Right cardiac atrium (tissue), 5 donors: ENCODE measurements around the gene ZNF30. TPM values are rescaled to one million over a fixed set of nuclear protein-coding genes. Genes with fewer than 3 reads are reported as not detected.
"Not testable (repeated sequence)": the region's sequence is repeated elsewhere in the genome, so short reads cannot be mapped to it uniquely, and the experiment has no call there.

ENCODE experiments used
- ATAC-seq, 2 donors: fragments of 200-7000 bp; cut with Tn5 transposase; one replicate each; pipeline versions ENCODE4 v1.8.0 to v1.9.1; 2020; ENCODE audit warnings: moderate library complexity in 2 of 2, mild to moderate bottlenecking in 1 of 2
- DNase-seq, 3 donors: peaks; one replicate each; pipeline ENCODE4 v3.0.0-alpha.2; 2020
- H3K27ac ChIP-seq: one replicate; pipeline ENCODE4 v1.5.1; 2013; ENCODE audit warnings: mild to moderate bottlenecking, low read length, control low read depth, moderate library complexity
- H3K27me3 ChIP-seq: one replicate; pipeline ENCODE4 v1.6.1; 2013; ENCODE audit not compliant: control insufficient read depth, insufficient read depth
- H3K4me1 ChIP-seq: one replicate; pipeline ENCODE4 v1.6.1; 2013; ENCODE audit warnings: low read length; ENCODE audit not compliant: control insufficient read depth, insufficient read depth
- H3K4me3 ChIP-seq: one replicate; pipeline ENCODE4 v1.5.1; 2013; ENCODE audit warnings: low read length, control low read depth
- H3K9me3 ChIP-seq: one replicate; pipeline ENCODE4 v1.6.1; 2013; ENCODE audit warnings: low read length; ENCODE audit not compliant: control insufficient read depth
- WGBS: extraction: QIAGEN DNeasy Blood & Tissue Kit; methylation state at CpG from one replicate; pipeline ENCODE4 v1.1.7; 2013; 5-methylcytosine and 5-hydroxymethylcytosine counted together
- intact Hi-C, 4 donors: fragments of 100-400 bp; cut with DNase I; formaldehyde crosslinking; loops; one replicate each; pipeline versions ENCODE4 v1.11.0 to v1.14.0; 2022 to 2023
- polyA plus RNA-seq: library from polyadenylated mRNA; stranded (reverse); fragments of 200-250 nt; gene quantifications from one replicate; pipeline ENCODE4 v1.2.3, GENCODE V29; 2013
- total RNA-seq, 4 donors: library from RNA; stranded (reverse); fragmentation: NEBNext Ultra II Directional; extraction: Animal tissue kit (Norgen Biotek cat#: 25700); gene quantifications; one replicate each; pipeline ENCODE4 v1.2.1, GENCODE V29; 2021
- donor health status: healthy with polysubstance abuse.
- donor health status: DM: no; HTN: yes; CAD: no.
- donor health status: DM: no; HTN: no; CAD: no.
- donor health status: DM: no; HTN: yes; CAD: no; lungs with severe emphysema.
- donor health status: DM: yes; HTN: yes; CAD: no.

Gene ZNF30
- total and polyA plus RNA-seq, 5 donors = 1.4 to 3.4 (median 3.1) TPM

- ATAC-seq, intact Hi-C loops: not testable (repeated sequence)
Observed at GRCh38 chr19:34920090-34920786, 6.5 kb upstream of the ZNF30 start.

GRCh38 chr19:34925278-34925855, 1.3 kb upstream of the ZNF30 start:
- no peak overlapping the region for H3K27ac ChIP-seq
- no peak overlapping the region for H3K4me3 ChIP-seq
- DNase-seq = peak in 2 of 3 donors; percentile 70 to 71
- 89% methylated on average over 15 of the region's 15 CpGs for WGBS
- no peak for ATAC-seq
- H3K27me3 ChIP-seq = no peaks in the 10 kb centered on the region
- peaks cover 2% of the 10 kb centered on the region for H3K4me1 ChIP-seq
- intact Hi-C loops = no loop called here
- no peaks in the 10 kb centered on the region for H3K9me3 ChIP-seq

More at GRCh38 chr19:34920090-34920786, 6.5 kb upstream of the ZNF30 start:
- H3K27me3 ChIP-seq, H3K4me3 ChIP-seq, H3K9me3 ChIP-seq, DNase-seq, H3K27ac ChIP-seq, H3K4me1 ChIP-seq: not testable (repeated sequence)
- WGBS = 74% methylated on average over 8 of the region's 8 CpGs

- 69% methylated on average over 3 of the region's 3 CpGs for WGBS
- DNase-seq = no peak
- intact Hi-C loops = no loop called here
- H3K4me1 ChIP-seq = peaks cover 2% of the 10 kb centered on the region
- no peak for ATAC-seq
- peak overlapping the region; percentile 71 for H3K4me3 ChIP-seq
- no peak overlapping the region for H3K27ac ChIP-seq
- H3K27me3 ChIP-seq = no peaks in the 10 kb centered on the region
- H3K9me3 ChIP-seq = no peaks in the 10 kb centered on the region
Observed at GRCh38 chr19:34926361-34926684, 380 bp upstream of the ZNF30 start.

GRCh38 chr19:34932494-34932893, 5.8 kb downstream of the ZNF30 start:
- no peak overlapping the region for H3K27ac ChIP-seq
- DNase-seq (no peak), ATAC-seq (no peak)
- H3K4me3 ChIP-seq = no peak overlapping the region
- H3K9me3 ChIP-seq = no peaks in the 10 kb centered on the region
- intact Hi-C loops = no loop called here
- H3K4me1 ChIP-seq = peaks cover 2% of the 10 kb centered on the region
- 99% methylated on average over 6 of the region's 6 CpGs for WGBS
- H3K27me3 ChIP-seq = no peaks in the 10 kb centered on the region

GRCh38 chr19:34936184-34936583, 9.5 kb downstream of the ZNF30 start:
- 98% methylated on average over 4 of the region's 4 CpGs for WGBS
- DNase-seq (no peak), ATAC-seq (no peak)
- Histone ChIP-seq H3K9me3 (no peaks in the 10 kb centered on the region), H3K27me3 (no peaks in the 10 kb centered on the region), H3K27ac (no peak overlapping the region), H3K4me1 (no peaks in the 10 kb centered on the region), H3K4me3 (no peak overlapping the region)
- intact Hi-C loops = no loop called here

- H3K4me1 ChIP-seq = no peaks in the 10 kb centered on the region
- 91% methylated on average over 9 of the region's 10 CpGs for WGBS
- no peak overlapping the region for H3K27ac ChIP-seq
- intact Hi-C loops = no loop called here
- no peak overlapping the region for H3K4me3 ChIP-seq
- H3K9me3 ChIP-seq = peaks cover 3% of the 10 kb centered on the region
- no peaks in the 10 kb centered on the region for H3K27me3 ChIP-seq
- ATAC-seq = no peak
- no peak for DNase-seq
Observed at GRCh38 chr19:34938886-34939285, 12.2 kb downstream of the ZNF30 start.

- Histone ChIP-seq H3K27ac (no peak overlapping the region), H3K4me3 (no peak overlapping the region), H3K9me3 (peaks cover 5% of the 10 kb centered on the region), H3K4me1 (no peaks in the 10 kb centered on the region), H3K27me3 (no peaks in the 10 kb centered on the region)
- ATAC-seq = no peak
- DNase-seq = no peak
- intact Hi-C loops = no loop called here
- WGBS = 96% methylated on average over 13 of the region's 13 CpGs
Observed at GRCh38 chr19:34943861-34944573, 17.3 kb downstream of the ZNF30 start.

GRCh38 chr19:34953092-34953491, 26.4 kb downstream of the ZNF30 start:
- no peak for DNase-seq
- no peak overlapping the region for H3K4me3 ChIP-seq
- peaks cover 15% of the 10 kb centered on the region for H3K9me3 ChIP-seq
- no peak for ATAC-seq
- H3K4me1 ChIP-seq = no peaks in the 10 kb centered on the region
- H3K27ac ChIP-seq = no peak overlapping the region
- no peaks in the 10 kb centered on the region for H3K27me3 ChIP-seq
- intact Hi-C loops = loop anchor here in 1 of 4 donors (10.0 kb wide), 1 partner anchor 628 kb away; no protein-coding TSS in a partner anchor

- 96% methylated on average over 22 of the region's 22 CpGs for WGBS
- Histone ChIP-seq H3K27ac (no peak overlapping the region), H3K4me1 (peaks cover 7% of the 10 kb centered on the region), H3K4me3 (no peak overlapping the region), H3K9me3 (peaks cover 35% of the 10 kb centered on the region), H3K27me3 (no peaks in the 10 kb centered on the region)
- ATAC-seq (no peak), DNase-seq (no peak)
- intact Hi-C loops = loop anchor here in 1 of 4 donors (10.0 kb wide), 1 partner anchor 633 kb away; no protein-coding TSS in a partner anchor
Observed at GRCh38 chr19:34957830-34958751, 31.4 kb downstream of the ZNF30 start.

GRCh38 chr19:34959021-34959420, 32.3 kb downstream of the ZNF30 start:
- Histone ChIP-seq H3K27me3 (no peaks in the 10 kb centered on the region), H3K9me3 (peaks cover 35% of the 10 kb centered on the region), H3K4me3 (no peak overlapping the region), H3K4me1 (peaks cover 7% of the 10 kb centered on the region), H3K27ac (no peak overlapping the region)
- 89% methylated on average over 7 of the region's 7 CpGs for WGBS
- intact Hi-C loops = loop anchor here in 1 of 4 donors (10.0 kb wide), 1 partner anchor 634 kb away; no protein-coding TSS in a partner anchor
- ATAC-seq (no peak), DNase-seq (no peak)
